ENCODE results near the gene CSRP2. TPM values are rescaled to one million over a fixed set of nuclear protein-coding genes. Genes with fewer than 3 reads are reported as not detected.

Gene CSRP2
- total RNA-seq = 10 to 100 TPM; 14.1 to 69.0 (median 29.7) TPM

DNA sequence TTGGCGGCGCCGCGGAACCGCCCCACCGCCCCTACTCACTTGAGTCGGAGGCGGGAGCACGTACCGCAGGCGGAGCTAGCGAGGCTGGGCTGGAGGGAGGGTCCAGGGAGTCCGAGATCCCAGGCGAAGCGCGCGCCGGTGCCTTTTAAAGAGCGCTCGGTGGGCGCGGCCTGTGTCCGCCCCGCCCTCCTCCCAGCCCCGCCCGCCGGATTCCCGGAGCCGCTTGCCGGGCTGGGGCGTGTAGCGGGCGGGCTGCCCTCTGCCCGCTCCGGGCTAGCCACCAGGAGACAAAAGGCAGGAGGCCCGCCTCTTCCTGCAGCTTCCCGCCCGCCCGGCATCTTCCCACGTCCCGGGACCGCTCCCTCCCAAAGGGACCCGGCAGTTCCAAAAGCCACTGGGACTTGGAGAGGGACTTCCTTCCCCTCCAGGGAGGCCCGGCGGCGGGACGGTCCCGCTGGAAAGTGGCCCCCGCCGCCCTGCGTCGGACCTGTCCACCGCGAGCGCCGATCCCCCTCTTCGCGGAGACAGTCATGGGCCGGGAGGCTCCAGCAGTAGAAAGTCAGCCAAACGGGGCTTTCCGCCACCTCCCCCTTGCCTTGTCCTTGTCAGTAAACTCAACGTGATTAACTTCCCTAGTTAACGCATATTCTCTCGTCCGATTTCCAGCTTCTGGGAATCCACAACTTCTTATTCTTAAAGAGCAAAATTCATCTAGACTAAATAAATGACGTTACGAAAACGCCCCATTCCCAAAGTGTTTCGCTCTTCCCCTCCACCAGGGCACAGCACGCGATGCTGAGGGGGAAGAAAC, at the start of gene CSRP2:
TSS of gene CSRP2 (minus strand) at position 121 of the 811 bp plus-strand sequence. CDS start 12,759 bp downstream, outside the sequence.
- Histone ChIP-seq H3K9me3 (no peaks in the 10 kb centered on the region), H3K4me3 (peak within 1 kb of the TSS; percentile 59 to 61), H3K36me3 (no peaks in the 10 kb centered on the region), H3K27me3 (no peaks in the 10 kb centered on the region), H3K4me1 (no peaks in the 10 kb centered on the region), H3K27ac (peak within 1 kb of the TSS; percentile 90 to 94)
- TF ChIP-seq CTCF (IDR thresholded peaks at IDR 0.05) (peak; percentile 9 to 34 (median 30)), POLR2A (IDR thresholded peaks at IDR 0.05) (peak; percentile 89 to 93)
- intact Hi-C loops (cut with DNase I; ENCODE audit: low total_unique reads) = no loop called here
- DNase-seq = peak; percentile 91 to 95

- intact Hi-C loops (cut with DNase I; ENCODE audit: low total_unique reads) = no loop called here
These were observed 48.5 kb upstream of the CSRP2 start for GRCh38 chr12:76927170-76927784.

DNA sequence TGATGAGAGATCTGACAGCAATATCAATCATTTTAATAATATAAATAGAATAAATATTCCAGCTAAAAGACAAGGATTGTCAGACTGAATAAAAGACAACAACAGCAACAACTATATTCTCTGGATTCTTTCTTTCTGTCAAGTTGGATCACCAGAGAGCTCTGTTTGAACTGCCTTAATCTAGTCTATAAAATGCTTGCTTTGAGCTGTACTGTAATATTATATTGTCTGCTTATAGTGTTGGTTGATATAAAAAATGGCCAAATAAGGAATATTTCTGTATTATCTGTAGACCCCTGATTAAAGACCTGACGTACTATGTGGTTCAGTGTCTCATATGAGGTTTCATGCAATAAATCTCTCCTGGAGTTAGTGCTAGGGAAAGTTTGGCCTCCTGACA, 46.3 kb upstream of the CSRP2 start:
- no peaks in the 10 kb centered on the region for H3K27me3 ChIP-seq
- H3K36me3 ChIP-seq = no peaks in the 10 kb centered on the region
- H3K9me3 ChIP-seq = no peaks in the 10 kb centered on the region
- no peak overlapping the region for H3K27ac ChIP-seq
- no peak for DNase-seq
- no peak for TF ChIP-seq CTCF (IDR thresholded peaks at IDR 0.05)
- TF ChIP-seq POLR2A (IDR thresholded peaks at IDR 0.05) = no peak
- intact Hi-C loops (cut with DNase I; ENCODE audit: low total_unique reads) = no loop called here
- H3K4me3 ChIP-seq = no peak overlapping the region
- no peaks in the 10 kb centered on the region for H3K4me1 ChIP-seq

More at GRCh38 chr12:76927170-76927784, 48.5 kb upstream of the CSRP2 start:
- H3K27ac ChIP-seq = no peak overlapping the region
- H3K4me3 ChIP-seq = no peak overlapping the region
- H3K27me3 ChIP-seq = no peaks in the 10 kb centered on the region
- peak in 1 of 2 donors; percentile 23 for DNase-seq
- no peaks in the 10 kb centered on the region for H3K36me3 ChIP-seq
- no peaks in the 10 kb centered on the region for H3K9me3 ChIP-seq
- TF ChIP-seq POLR2A (IDR thresholded peaks at IDR 0.05) = no peak
- peak in 1 of 4 experiments; percentile 15 for TF ChIP-seq CTCF (IDR thresholded peaks at IDR 0.05)
- no peaks in the 10 kb centered on the region for H3K4me1 ChIP-seq

GRCh38 chr12:76922866-76923265, 44.0 kb upstream of the CSRP2 start:
- H3K9me3 ChIP-seq = no peaks in the 10 kb centered on the region
- peak overlapping the region; percentile 6 to 46 for H3K27ac ChIP-seq
- TF ChIP-seq CTCF (IDR thresholded peaks at IDR 0.05) = no peak
- no peak for TF ChIP-seq POLR2A (IDR thresholded peaks at IDR 0.05)
- intact Hi-C loops (cut with DNase I; ENCODE audit: low total_unique reads) = no loop called here
- no peaks in the 10 kb centered on the region for H3K4me1 ChIP-seq
- H3K27me3 ChIP-seq = no peaks in the 10 kb centered on the region
- H3K36me3 ChIP-seq = no peaks in the 10 kb centered on the region
- no peak for DNase-seq
- no peak overlapping the region for H3K4me3 ChIP-seq
